Measurements from ENCODE around the gene ADARB2.
A peak's percentile ranks its signal among the peaks of the same experiment; 100 is the strongest.

Gene ADARB2

GRCh38 chr10:1513221-1513620 is 224.1 kb downstream of the ADARB2 start:
- intact Hi-C loops (cut with DNase I) = no loop called here
- DNase-seq = peak in 1 of 42 donors; percentile 36

- intact Hi-C loops (cut with DNase I) = no loop called here
- no peak for DNase-seq
These were observed 228.3 kb downstream of the ADARB2 start for GRCh38 chr10:1509011-1509530.

- intact Hi-C loops (cut with DNase I) = no loop called here
- no peak for DNase-seq
These were observed 229.2 kb downstream of the ADARB2 start for GRCh38 chr10:1508096-1508495.

- intact Hi-C loops (cut with DNase I) = no loop called here
- no peak for DNase-seq
These were observed 229.9 kb downstream of the ADARB2 start for GRCh38 chr10:1507436-1507835.

- intact Hi-C loops (cut with DNase I) = no loop called here
These were observed 232.4 kb downstream of the ADARB2 start for GRCh38 chr10:1504940-1505339.

GRCh38 chr10:1504286-1504685 is 233.0 kb downstream of the ADARB2 start:
- intact Hi-C loops (cut with DNase I) = no loop called here
- no peak for DNase-seq

More at GRCh38 chr10:1504940-1505339, 232.4 kb downstream of the ADARB2 start:
- DNase-seq = no peak

GRCh38 chr10:1502451-1502850 is 234.9 kb downstream of the ADARB2 start:
- no peak for DNase-seq
- intact Hi-C loops (cut with DNase I) = no loop called here

- intact Hi-C loops (cut with DNase I) = no loop called here
- no peak for DNase-seq
These were observed 237.9 kb downstream of the ADARB2 start for GRCh38 chr10:1499359-1499957.

- intact Hi-C loops (cut with DNase I) = no loop called here
- DNase-seq = no peak
These were observed 238.5 kb downstream of the ADARB2 start for GRCh38 chr10:1498746-1499358.

GRCh38 chr10:1495915-1496517 is 241.3 kb downstream of the ADARB2 start:
- no peak for DNase-seq
- intact Hi-C loops (cut with DNase I) = no loop called here

GRCh38 chr10:1492641-1493040 is 244.7 kb downstream of the ADARB2 start:
- DNase-seq = peak in 1 of 42 donors; percentile 37
- intact Hi-C loops (cut with DNase I) = no loop called here

- no peak for DNase-seq
- intact Hi-C loops (cut with DNase I) = no loop called here
These were observed 245.4 kb downstream of the ADARB2 start for GRCh38 chr10:1491901-1492300.

GRCh38 chr10:1489801-1490200 is 247.5 kb downstream of the ADARB2 start:
- intact Hi-C loops (cut with DNase I) = no loop called here
- peak in 1 of 42 donors; percentile 8 for DNase-seq

- DNase-seq = peak in 2 of 42 donors; percentile 9 to 35
- intact Hi-C loops (cut with DNase I) = no loop called here
These were observed 248.3 kb downstream of the ADARB2 start for GRCh38 chr10:1488970-1489548.

- intact Hi-C loops (cut with DNase I) = no loop called here
- peak in 39 of 42 donors; percentile 16 to 83 (median 49) for DNase-seq
These were observed 250.3 kb downstream of the ADARB2 start for GRCh38 chr10:1486841-1487687.

GRCh38 chr10:1485357-1485756 is 252.0 kb downstream of the ADARB2 start:
- DNase-seq = peak in 1 of 42 donors; percentile 18
- intact Hi-C loops (cut with DNase I) = no loop called here

GRCh38 chr10:1483826-1484225 is 253.5 kb downstream of the ADARB2 start:
- intact Hi-C loops (cut with DNase I) = no loop called here

GRCh38 chr10:1483246-1483645 is 254.1 kb downstream of the ADARB2 start:
- no peak for DNase-seq
- intact Hi-C loops (cut with DNase I) = no loop called here

More at GRCh38 chr10:1483826-1484225, 253.5 kb downstream of the ADARB2 start:
- DNase-seq = no peak

- intact Hi-C loops (cut with DNase I) = no loop called here
- DNase-seq = no peak
These were observed 259.7 kb downstream of the ADARB2 start for GRCh38 chr10:1477578-1477977.
